ENCODE data around the gene SOCS1.

GRCh38 chr16:11280616-11281522, 24.9 kb upstream of the SOCS1 start, which contains the start of gene PRM1:
- no peak for TF ChIP-seq CTCF (IDR thresholded peaks at IDR 0.05)
- no peak for TF ChIP-seq POLR2A (IDR thresholded peaks at IDR 0.05)

Measured in heart left ventricle (tissue), 13 donors.